Left lung (tissue), 10 donors: ENCODE measurements around the gene CD207. TPM values are rescaled to one million over a fixed set of nuclear protein-coding genes. Genes with fewer than 3 reads are reported as not detected.

Experiments
- ATAC-seq: fragments of 200-7000 bp; cut with Tn5 transposase; one replicate; pipeline ENCODE4 v1.9.1; 2020; ENCODE audit warnings: moderate library complexity
- DNase-seq, 4 donors: peaks; one replicate each; pipeline ENCODE4 v3.0.0-alpha.2; 2013 to 2020
- H3K27ac ChIP-seq, 2 donors: fragments of 200-600 bp; sonication (generic) in 1 of 2; one replicate each; pipeline versions ENCODE4 v1.5.0 to v1.8.0; 2020 to 2021
- H3K27me3 ChIP-seq, 2 donors: fragments of 200-600 bp; sonication (generic) in 1 of 2; one replicate each; pipeline versions ENCODE4 v1.5.0 to v1.8.0; 2020 to 2021
- H3K36me3 ChIP-seq, 2 donors: fragments of 200-600 bp; sonication (generic) in 1 of 2; one replicate each; pipeline versions ENCODE4 v1.5.0 to v1.8.0; 2020 to 2021
- H3K4me1 ChIP-seq, 2 donors: fragments of 200-600 bp; one replicate each; pipeline ENCODE4 v1.8.0; 2021
- H3K4me3 ChIP-seq, 2 donors: fragments of 200-600 bp; sonication (generic) in 1 of 2; one replicate each; pipeline versions ENCODE4 v1.5.0 to v1.8.0; 2020 to 2021; ENCODE audit warnings: mild to moderate bottlenecking in 1 of 2
- H3K9me3 ChIP-seq, 2 donors: fragments of 200-600 bp; sonication (generic) in 1 of 2; one replicate each; pipeline versions ENCODE4 v1.5.0 to v1.8.0; 2020 to 2021
- intact Hi-C, 2 donors: fragments of 100-400 bp; cut with DNase I; formaldehyde crosslinking; loops; one replicate each; pipeline versions ENCODE4 v1.11.2 to v1.14.2; 2022
- polyA plus RNA-seq, 6 donors: library from polyadenylated mRNA; unstranded; fragments of 120-200 nt; gene quantifications; one replicate each; pipeline ENCODE4 v1.2.1, GENCODE V29; 2013; ENCODE audit not compliant: insufficient read length in 6 of 6
- total RNA-seq, 2 donors: library from RNA; stranded (reverse); fragmentation: NEBNext Ultra II Directional; extraction: Animal tissue kit (Norgen Biotek cat#: 25700); gene quantifications; one replicate each; pipeline ENCODE4 v1.2.1, GENCODE V29; 2021
- TF ChIP-seq, protein P1 (sequence below), 2 donors: fragments of 200-600 bp; sonication (generic) in 1 of 2; IDR thresholded peaks; one replicate each; pipeline versions ENCODE4 v1.5.0 to v1.8.0; 2021; ENCODE audit warnings: antibody characterized with exemption in 2 of 2
- donor health status: DM: no; HTN: yes; CAD: no.
- donor health status: DM: no; HTN: no; CAD: no.

CD207 gene
- total and polyA plus RNA-seq, 8 donors = 0.07 to 0.73 (median 0.15) TPM; not detected in 4

- intact Hi-C loops = loop anchor here in 1 of 2 donors (5.0 to 10.0 kb wide), 2 partner anchors 137 to 155 kb away; no protein-coding TSS in a partner anchor
- peaks cover 0 to 23% of the 10 kb centered on the region in 2 donors for H3K4me1 ChIP-seq
- ATAC-seq (peak; percentile 95), DNase-seq (peak; percentile 59 to 81 (median 66))
- TF ChIP-seq, protein P1, sequence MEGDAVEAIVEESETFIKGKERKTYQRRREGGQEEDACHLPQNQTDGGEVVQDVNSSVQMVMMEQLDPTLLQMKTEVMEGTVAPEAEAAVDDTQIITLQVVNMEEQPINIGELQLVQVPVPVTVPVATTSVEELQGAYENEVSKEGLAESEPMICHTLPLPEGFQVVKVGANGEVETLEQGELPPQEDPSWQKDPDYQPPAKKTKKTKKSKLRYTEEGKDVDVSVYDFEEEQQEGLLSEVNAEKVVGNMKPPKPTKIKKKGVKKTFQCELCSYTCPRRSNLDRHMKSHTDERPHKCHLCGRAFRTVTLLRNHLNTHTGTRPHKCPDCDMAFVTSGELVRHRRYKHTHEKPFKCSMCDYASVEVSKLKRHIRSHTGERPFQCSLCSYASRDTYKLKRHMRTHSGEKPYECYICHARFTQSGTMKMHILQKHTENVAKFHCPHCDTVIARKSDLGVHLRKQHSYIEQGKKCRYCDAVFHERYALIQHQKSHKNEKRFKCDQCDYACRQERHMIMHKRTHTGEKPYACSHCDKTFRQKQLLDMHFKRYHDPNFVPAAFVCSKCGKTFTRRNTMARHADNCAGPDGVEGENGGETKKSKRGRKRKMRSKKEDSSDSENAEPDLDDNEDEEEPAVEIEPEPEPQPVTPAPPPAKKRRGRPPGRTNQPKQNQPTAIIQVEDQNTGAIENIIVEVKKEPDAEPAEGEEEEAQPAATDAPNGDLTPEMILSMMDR (IDR thresholded peaks at IDR 0.05) = peak; percentile 30 to 49
- no peak overlapping the region for H3K27ac ChIP-seq
- no peak overlapping the region for H3K4me3 ChIP-seq
- peaks cover 47 to 71% of the 10 kb centered on the region in 2 donors for H3K27me3 ChIP-seq
- no peaks in the 10 kb centered on the region for H3K36me3 ChIP-seq
- no peaks in the 10 kb centered on the region for H3K9me3 ChIP-seq
Observed at GRCh38 chr2:70789304-70790135, 46.1 kb downstream of the CD207 start.

- DNase-seq = peak in 2 of 4 donors; percentile 22 to 60
Observed at GRCh38 chr2:70785137-70785911, 50.3 kb downstream of the CD207 start.

GRCh38 chr2:70784320-70784719 lies 51.3 kb downstream of the CD207 start:
- DNase-seq (no peak), ATAC-seq (no peak)
- Histone ChIP-seq H3K4me1 (peaks cover 0 to under 1% of the 10 kb centered on the region in 2 donors), H3K4me3 (no peak overlapping the region), H3K9me3 (no peaks in the 10 kb centered on the region), H3K36me3 (no peaks in the 10 kb centered on the region), H3K27ac (no peak overlapping the region), H3K27me3 (peaks cover 22 to 48% of the 10 kb centered on the region in 2 donors)
- intact Hi-C loops = no loop called here
- TF ChIP-seq, protein P1 (IDR thresholded peaks at IDR 0.05) = no peak

More at GRCh38 chr2:70785137-70785911, 50.3 kb downstream of the CD207 start:
- no peaks in the 10 kb centered on the region for H3K9me3 ChIP-seq
- intact Hi-C loops = loop anchor here in 1 of 2 donors (5.0 kb wide), 1 partner anchor 133 kb away; no protein-coding TSS in a partner anchor
- H3K36me3 ChIP-seq = no peaks in the 10 kb centered on the region
- no peak overlapping the region for H3K4me3 ChIP-seq
- TF ChIP-seq, protein P1 (IDR thresholded peaks at IDR 0.05) = peak; percentile 8 to 27
- no peak overlapping the region for H3K27ac ChIP-seq
- peaks cover 31 to 58% of the 10 kb centered on the region in 2 donors for H3K27me3 ChIP-seq
- peak; percentile 73 for ATAC-seq
- peaks cover 0 to 11% of the 10 kb centered on the region in 2 donors for H3K4me1 ChIP-seq

Other genes starting within 250 kb of the CD207 start
- gene ADD2, start 67.6 kb downstream of the CD207 start, total RNA-seq = 10 to 100 TPM in 1 of 2 donors, under 1 TPM in 1; 0.92 to 12.2 TPM
- gene ADD2, start 67.6 kb downstream of the CD207 start, polyA plus RNA-seq = 10 to 100 TPM in 1 of 6 donors, 1 to 10 TPM in 5; 4.6 to 10.0 (median 6.5) TPM
- not detected for gene FIGLA, start 45.2 kb downstream of the CD207 start, total RNA-seq
- gene FIGLA, start 45.2 kb downstream of the CD207 start, polyA plus RNA-seq = not detected
- under 1 TPM; 0.20 to 0.31 TPM for gene CLEC4F, start 15.2 kb downstream of the CD207 start, total RNA-seq
- gene CLEC4F, start 15.2 kb downstream of the CD207 start, polyA plus RNA-seq = under 1 TPM; 0.06 to 0.35 (median 0.11) TPM
- 1 to 10 TPM in 1 of 2 donors, under 1 TPM in 1; 0.71 to 1.3 TPM for gene VAX2, start 64.8 kb upstream of the CD207 start, total RNA-seq
- gene VAX2, start 64.8 kb upstream of the CD207 start, polyA plus RNA-seq = 1 to 10 TPM; 1.2 to 2.4 (median 1.5) TPM
- gene ATP6V1B1, start 100.1 kb upstream of the CD207 start, total RNA-seq = under 1 TPM; 0.76 to 0.89 TPM
- gene ATP6V1B1, start 100.1 kb upstream of the CD207 start, polyA plus RNA-seq = 1 to 10 TPM; 3.2 to 5.5 (median 4.9) TPM
- gene ANKRD53, start 142.8 kb upstream of the CD207 start, total RNA-seq = under 1 TPM; 0.52 to 0.96 TPM
- gene ANKRD53, start 142.8 kb upstream of the CD207 start, polyA plus RNA-seq = 1 to 10 TPM; 2.1 to 4.7 (median 3.0) TPM
- 10 to 100 TPM; 63.8 to 72.3 TPM for gene TEX261, start 159.1 kb upstream of the CD207 start, total RNA-seq
- 10 to 100 TPM; 45.8 to 60.5 (median 54.3) TPM for gene TEX261, start 159.1 kb upstream of the CD207 start, polyA plus RNA-seq
- gene NAGK, start 232.8 kb upstream of the CD207 start, total RNA-seq = 100 to 1,000 TPM; 138 to 183 TPM
- gene NAGK, start 232.8 kb upstream of the CD207 start, polyA plus RNA-seq = 100 to 1,000 TPM in 3 of 6 donors, 10 to 100 TPM in 3; 89.7 to 109 (median 101) TPM